Measurements from ENCODE around the gene RAB40C.

The RAB40C gene

GRCh38 chr16:559411-560203 is 30.3 kb upstream of the RAB40C start:
- no peak for DNase-seq

GRCh38 chr16:560204-560700 is 29.6 kb upstream of the RAB40C start, which contains the start of gene PRR35:
TSS of gene PRR35 (plus strand) at chr16:560394. CDS start at chr16:563295, 2,901 bp downstream.
- DNase-seq, result no peak

GRCh38 chr16:560701-561412 is 29.0 kb upstream of the RAB40C start:
- no peak for DNase-seq

GRCh38 chr16:561413-561794 is 28.5 kb upstream of the RAB40C start:
- DNase-seq, result no peak

GRCh38 chr16:561957-562938 is 27.6 kb upstream of the RAB40C start:
- DNase-seq, result no peak

- no peak for DNase-seq
Observed at GRCh38 chr16:563072-563644, 26.7 kb upstream of the RAB40C start.

- DNase-seq, result no peak
Observed at GRCh38 chr16:564690-565418, 25.0 kb upstream of the RAB40C start.

GRCh38 chr16:565419-566330 is 24.2 kb upstream of the RAB40C start:
- no peak for DNase-seq

- DNase-seq, result peak; percentile 42 to 63
Observed at GRCh38 chr16:566475-567372, 23.1 kb upstream of the RAB40C start, which contains the start of gene NHLRC4. TSS of gene NHLRC4 (plus strand) at chr16:567005. CDS start at chr16:568048, 1,043 bp downstream.

GRCh38 chr16:567373-568256 is 22.3 kb upstream of the RAB40C start:
- DNase-seq, result no peak

GRCh38 chr16:568401-569258 is 21.2 kb upstream of the RAB40C start:
- DNase-seq, result no peak

GRCh38 chr16:569445-570254 is 20.2 kb upstream of the RAB40C start, which contains the start of gene PIGQ:
TSS of gene PIGQ (plus strand) at chr16:569968. CDS start at chr16:574075, 4,107 bp downstream.
- peak in 1 of 2 experiments; percentile 17 for DNase-seq

- no peak for DNase-seq
Observed at GRCh38 chr16:572865-573650, 16.8 kb upstream of the RAB40C start.

- no peak for DNase-seq
Observed at GRCh38 chr16:574021-574760, 15.7 kb upstream of the RAB40C start.

Measured in Kasumi-1 (cell line).